H1 (cell line): ENCODE measurements around the gene SOCS4. TPM values are rescaled to one million over a fixed set of nuclear protein-coding genes. Genes with fewer than 3 reads are reported as not detected.

Source experiments
- CTCF ChIA-PET: fragments of 300-600 bp; sonication (Branson Sonifier 250); formaldehyde crosslinking; loops from one replicate; lab custom pipeline; 2021; ENCODE audit not compliant: partially characterized antibody; lab: Charles Lee
- POLR2A ChIA-PET: fragments of 300-600 bp; sonication (Branson Sonifier 250); formaldehyde crosslinking; loops from one replicate; lab custom pipeline; 2021; ENCODE audit warnings: inconsistent platforms; ENCODE audit not compliant: partially characterized antibody; lab: Charles Lee
- DNase-seq, 2 experiments: peaks; one replicate each; pipeline versions ENCODE4 v3.0.0 to v3.0.0-alpha.2; 2010 to 2022; ENCODE audit warnings: low spot score in 2 of 2, low read depth in 1 of 2, mixed read lengths in 1 of 2
- FAIRE-seq: peaks from 2 replicates; lab custom pipeline; 2011; peaks lifted over from hg19 to GRCh38; lab: Jason Lieb, UNC
- H2AFZ ChIP-seq: 2 replicates; pipeline ENCODE4 v1.8.1; 2012; ENCODE audit warnings: low read length, inconsistent platforms
- H2AK5ac ChIP-seq: 2 replicates; pipeline ENCODE4 v1.6.1; 2013; ENCODE audit warnings: low read depth, low read length
- H2BK120ac ChIP-seq: replicated peaks from 2 replicates; pipeline ENCODE3; 2013; ENCODE audit warnings: low read depth, low read length, inconsistent platforms
- H2BK12ac ChIP-seq: 2 replicates; pipeline ENCODE4 v1.6.1; 2013; ENCODE audit warnings: low read depth, low read length
- H2BK15ac ChIP-seq: 2 replicates; pipeline ENCODE4 v1.6.1; 2013; ENCODE audit warnings: low read length
- H2BK20ac ChIP-seq: 2 replicates; pipeline ENCODE4 v1.6.1; 2013; ENCODE audit warnings: low read length
- H2BK5ac ChIP-seq: 2 replicates; pipeline ENCODE4 v1.6.1; 2013; ENCODE audit warnings: low read depth, low read length
- H3K14ac ChIP-seq: 2 replicates; pipeline ENCODE4 v1.6.1; 2013; ENCODE audit warnings: inconsistent platforms; ENCODE audit not compliant: insufficient read length
- H3K18ac ChIP-seq: 2 replicates; pipeline ENCODE4 v1.6.1; 2013; ENCODE audit warnings: low read length; ENCODE audit errors: extremely low read depth
- H3K23ac ChIP-seq: 2 replicates; pipeline ENCODE4 v1.6.1; 2013; ENCODE audit warnings: inconsistent platforms; ENCODE audit not compliant: insufficient read length
- H3K23me2 ChIP-seq: 2 replicates; pipeline ENCODE4 v1.6.1; 2013; ENCODE audit warnings: low read depth, low read length
- H3K27ac ChIP-seq: 2 replicates; pipeline ENCODE4 v1.6.1; 2011; ENCODE audit warnings: low read depth, low read length, inconsistent platforms
- H3K27me3 ChIP-seq, 4 experiments: replicated peaks in 1 of 4; 1 replicate in 1 of 4; 2 replicates in 3 of 4; pipeline versions ENCODE4 v1.6.1 to v1.8.1; 2011 to 2013; ENCODE audit warnings: low read length in 3 of 4, mild to moderate bottlenecking in 3 of 4, inconsistent platforms in 2 of 4, mixed read lengths in 2 of 4, moderate library complexity in 1 of 4; ENCODE audit not compliant: control insufficient read depth in 3 of 4, insufficient read depth in 3 of 4; ENCODE audit errors: extremely low read depth in 1 of 4
- H3K36me3 ChIP-seq, 4 experiments: 2 replicates each; pipeline versions ENCODE4 v1.6.1 to v1.8.1; 2011 to 2013; ENCODE audit warnings: mild to moderate bottlenecking in 4 of 4, low read length in 3 of 4, moderate library complexity in 2 of 4, control low read depth in 1 of 4, inconsistent platforms in 1 of 4; ENCODE audit not compliant: insufficient read depth in 4 of 4, control insufficient read depth in 2 of 4
- H3K4ac ChIP-seq: replicated peaks from 2 replicates; pipeline ENCODE3; 2013; ENCODE audit warnings: low read length, low read depth, mixed read lengths, inconsistent platforms; ENCODE audit not compliant: insufficient read length
- H3K4me1 ChIP-seq, 4 experiments: replicated peaks in 1 of 4; 1 replicate in 1 of 4; 2 replicates in 3 of 4; pipeline versions ENCODE4 v1.6.1 to v1.8.1; 2011 to 2013; ENCODE audit warnings: low read length in 3 of 4, inconsistent platforms in 2 of 4, mixed read lengths in 1 of 4; ENCODE audit not compliant: insufficient read depth in 4 of 4, control insufficient read depth in 3 of 4
- H3K4me2 ChIP-seq, 2 experiments: 2 replicates each; pipeline versions ENCODE4 v1.6.1 to v1.8.1; 2011 to 2013; ENCODE audit warnings: low read depth in 2 of 2, low read length in 2 of 2, control low read depth in 1 of 2, inconsistent platforms in 1 of 2, mild to moderate bottlenecking in 1 of 2; ENCODE audit not compliant: insufficient read depth in 1 of 2
- H3K4me3 ChIP-seq, 4 experiments: fragments of 200-600, 300-600 bp in 1 of 4; sonication (generic), shearing (Covaris generic), sonication (Bioruptor Twin) in 1 of 4; 2 replicates each; pipeline versions ENCODE4 v1.5.1 to v1.8.1; 2011 to 2016; ENCODE audit warnings: low read length in 4 of 4, low read depth in 3 of 4, control low read depth in 2 of 4, inconsistent platforms in 2 of 4, mild to moderate bottlenecking in 2 of 4, mixed read lengths in 1 of 4, moderate library complexity in 1 of 4; ENCODE audit not compliant: insufficient read depth in 2 of 4; ENCODE audit errors: extremely low read depth in 1 of 4
- H3K56ac ChIP-seq: replicated peaks from 2 replicates; pipeline ENCODE3; 2013; ENCODE audit warnings: low read depth, mild to moderate bottlenecking, mixed read lengths, low read length, inconsistent platforms; ENCODE audit not compliant: insufficient read length
- H3K79me1 ChIP-seq: 2 replicates; pipeline ENCODE4 v1.6.1; 2013; ENCODE audit warnings: low read depth, low read length, control low read depth
- H3K79me2 ChIP-seq, 2 experiments: 2 replicates each; pipeline versions ENCODE4 v1.6.1 to v1.8.1; 2012 to 2013; ENCODE audit warnings: low read length in 2 of 2, mild to moderate bottlenecking in 2 of 2, inconsistent platforms in 1 of 2; ENCODE audit not compliant: insufficient read depth in 2 of 2, control insufficient read depth in 1 of 2
- H3K9ac ChIP-seq, 4 experiments: replicated peaks in 1 of 4; 1 replicate in 1 of 4; 2 replicates in 3 of 4; pipeline versions ENCODE4 v1.6.1 to v1.8.1; 2011 to 2013; ENCODE audit warnings: low read depth in 3 of 4, low read length in 3 of 4, control low read depth in 2 of 4, mild to moderate bottlenecking in 2 of 4, moderate library complexity in 2 of 4, inconsistent platforms in 1 of 4; ENCODE audit errors: extremely low read depth in 1 of 4
- H3K9me3 ChIP-seq, 2 experiments: 2 replicates each; pipeline versions ENCODE4 v1.6.1 to v1.8.1; 2012 to 2013; ENCODE audit warnings: mild to moderate bottlenecking in 2 of 2, moderate library complexity in 2 of 2, control low read depth in 1 of 2, inconsistent platforms in 1 of 2, low read depth in 1 of 2, low read length in 1 of 2, mixed read lengths in 1 of 2; ENCODE audit not compliant: insufficient read depth in 2 of 2
- H4K20me1 ChIP-seq, 2 experiments: replicated peaks in 1 of 2; 2 replicates each; pipeline versions ENCODE3 to v1.8.1; 2011 to 2013; ENCODE audit warnings: inconsistent platforms in 2 of 2, low read length in 2 of 2, mild to moderate bottlenecking in 1 of 2; ENCODE audit not compliant: insufficient read depth in 2 of 2, control insufficient read depth in 1 of 2
- H4K5ac ChIP-seq: 2 replicates; pipeline ENCODE4 v1.6.1; 2013; ENCODE audit warnings: low read length, low read depth, mixed read lengths, inconsistent platforms; ENCODE audit not compliant: insufficient read length
- H4K8ac ChIP-seq: 2 replicates; pipeline ENCODE4 v1.8.0; 2013; ENCODE audit warnings: mild to moderate bottlenecking, moderate library complexity, low read length, inconsistent platforms; ENCODE audit not compliant: insufficient read depth; ENCODE audit errors: extremely low read depth
- H4K91ac ChIP-seq: replicated peaks from 2 replicates; pipeline ENCODE3; 2013; ENCODE audit warnings: low read length, mixed read lengths, inconsistent platforms; ENCODE audit not compliant: insufficient read length
- KDM1A ChIP-seq: fragments of 200-600, 300-600 bp; sonication (generic); IDR thresholded peaks from 2 replicates; pipeline ENCODE4 v1.7.1; 2016; ENCODE audit warnings: mild to moderate bottlenecking, low read length, borderline replicate concordance
- POLR2AphosphoS5 ChIP-seq: IDR thresholded peaks from 2 replicates; pipeline ENCODE4 v1.6.1; 2011; ENCODE audit warnings: low read depth, low read length
- WGBS, 2 experiments: shearing (Covaris generic) in 1 of 2; methylation state at CpG; one replicate each; pipeline versions ENCODE4 v1.1.6 to v1.1.7; 2013 to 2015; ENCODE audit warnings: low lambda C conversion rate in 2 of 2, mixed read lengths in 2 of 2, inconsistent platforms in 1 of 2, low coverage in 1 of 2, missing lambda C conversion rate in 1 of 2; ENCODE audit not compliant: insufficient replicate concordance in 2 of 2, insufficient coverage in 1 of 2, insufficient read length in 1 of 2; ENCODE audit errors: extremely low coverage in 1 of 2, missing lambda C conversion rate in 1 of 2; 5-methylcytosine and 5-hydroxymethylcytosine counted together
- polyA plus RNA-seq, 7 experiments: library from polyadenylated mRNA; depleted of rRNA in 3 of 7; stranded (reverse) in 5 of 7; unstranded in 2 of 7; fragments of >200 nt in 5 of 7; fragments of 200-250 nt in 2 of 7; gene quantifications; 1 replicate in 5 of 7; 2 replicates in 1 of 7; 4 replicates in 1 of 7; pipeline versions ENCODE4 v1.2.1 to v1.2.3, GENCODE V29; 2011 to 2013; ENCODE audit warnings: missing spikeins in 2 of 7, mixed read lengths in 2 of 7
- total RNA-seq: library from RNA; stranded (reverse); fragmentation: NEBNext Ultra II Directional; extraction: Animal tissue kit (Norgen Biotek cat#: 25700); gene quantifications from 2 replicates; pipeline ENCODE4 v1.2.1, GENCODE V29; 2021

The SOCS4 gene
- total and polyA plus RNA-seq, 2 of the 8 experiments (the other 6 are each of a cell fraction or from before 2014, with no cell fraction given), result 5.5 to 31.5 TPM

DNA sequence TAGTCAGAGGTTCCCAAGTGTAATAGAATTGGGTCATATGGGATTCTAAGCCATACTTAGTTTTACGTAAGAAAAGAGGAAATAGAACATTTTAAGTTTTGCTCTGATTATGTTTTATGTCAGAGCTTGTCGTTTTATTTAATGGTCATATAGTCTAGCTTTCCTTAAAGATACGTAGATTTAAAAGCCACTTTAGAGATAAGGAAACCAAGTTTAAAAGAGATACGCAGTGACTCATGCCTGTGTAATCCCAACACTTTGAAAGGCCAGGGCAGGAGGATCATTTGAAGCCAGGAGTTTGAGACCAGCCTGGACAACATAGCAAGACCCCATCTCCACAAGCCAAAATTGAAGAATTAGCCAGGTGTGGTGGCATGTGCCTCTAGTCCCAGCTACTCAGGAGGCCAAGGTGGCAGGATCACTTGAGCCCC is 44.0 kb downstream of the SOCS4 start:
- 93% methylated on average over 4 of the region's 4 CpGs; no CpG with 5 or more reads in 1 of the 2 experiments for WGBS, 2 experiments
- no peak overlapping the region for H3K27ac ChIP-seq

More for the DNA sequence above, 44.0 kb downstream of the SOCS4 start:
- H2AFZ ChIP-seq, result no peak overlapping the region
- H3K14ac ChIP-seq, result no peak overlapping the region
- H3K23ac ChIP-seq, result no peak overlapping the region
- TF ChIP-seq POLR2AphosphoS5, result no peak
- TF ChIP-seq KDM1A, result peak; percentile 84
- H3K9ac ChIP-seq, result no peak overlapping the region
- POLR2A ChIA-PET, result interaction anchor here (1.3 to 3.2 kb wide), 7 partner anchors 8 to 60 kb away, joined by 3 to 11 read pairs (median 9); partner anchors contain the start of gene LGALS3
- no peak overlapping the region for H3K4me2 ChIP-seq
- no peak overlapping the region for H2BK120ac ChIP-seq
- H2BK20ac ChIP-seq, result no peak overlapping the region
- no peak overlapping the region for H4K8ac ChIP-seq
- H3K79me2 ChIP-seq, result no peaks in the 10 kb centered on the region
- no peak overlapping the region for H2AK5ac ChIP-seq
- no peak overlapping the region for H4K91ac ChIP-seq
- peaks cover 0 to 5% (median 0%) of the 10 kb centered on the region in 4 experiments; a peak in 1 of 8 replicates for H3K36me3 ChIP-seq
- FAIRE-seq, result no peak
- peaks cover 0 to 4% (median 1%) of the 10 kb centered on the region in 4 experiments; a peak in 4 of 7 replicates for H3K4me1 ChIP-seq
- no peak overlapping the region for H2BK12ac ChIP-seq
- CTCF ChIA-PET, result interaction anchor here (1.1 to 2.1 kb wide), 3 partner anchors 12 to 20 kb away, joined by 3 to 9 read pairs (median 6); partner anchors contain the start of gene MAPK1IP1L
- DNase-seq, result no peak
- no peaks in the 10 kb centered on the region for H3K79me1 ChIP-seq
- H3K56ac ChIP-seq, result no peak overlapping the region
- H3K9me3 ChIP-seq, result no peaks in the 10 kb centered on the region
- no peak overlapping the region for H4K5ac ChIP-seq
- no peak overlapping the region for H3K4me3 ChIP-seq
- no peak overlapping the region for H3K18ac ChIP-seq
- no peak overlapping the region for H2BK5ac ChIP-seq
- no peaks in the 10 kb centered on the region for H4K20me1 ChIP-seq
- no peaks in the 10 kb centered on the region; the same call in 1 of the 2 replicates for H3K23me2 ChIP-seq
- H2BK15ac ChIP-seq, result no peak overlapping the region
- no peak overlapping the region for H3K4ac ChIP-seq
- H3K27me3 ChIP-seq, result peaks cover 0 to 1% (median 0%) of the 10 kb centered on the region in 4 experiments; a peak in 1 of 7 replicates
